ENCODE results near the gene VIT.

VIT gene

GRCh38 chr2:36753706-36754221, 57.3 kb downstream of the VIT start:
- H3K4me2 ChIP-seq (ENCODE audit: low read depth, low read length, poor library complexity, severe bottlenecking), result no peak overlapping the region
- H3K9ac ChIP-seq (ENCODE audit: low read depth, low read length, poor library complexity, severe bottlenecking), result no peak overlapping the region

GRCh38 chr2:36754578-36754977, 58.1 kb downstream of the VIT start:
- no peak for TF ChIP-seq CTCF (conservative IDR thresholded peaks at IDR 0.05; ENCODE audit: low read length)
- no peak for TF ChIP-seq EZH2phosphoT487 (IDR thresholded peaks at IDR 0.05; ENCODE audit: borderline replicate concordance)
- no peaks in the 10 kb centered on the region for H3F3A ChIP-seq (ENCODE audit: low read depth)

More at GRCh38 chr2:36753706-36754221, 57.3 kb downstream of the VIT start:
- peaks cover 10% of the 10 kb centered on the region for H3K27me3 ChIP-seq (ENCODE audit: insufficient read depth, low read length, poor library complexity, severe bottlenecking)
- H3K4me3 ChIP-seq (ENCODE audit: low read length, poor library complexity, severe bottlenecking), result no peak overlapping the region
- H3K4me1 ChIP-seq (ENCODE audit: insufficient read depth, low read length, poor library complexity, severe bottlenecking), result no peaks in the 10 kb centered on the region
- no peaks in the 10 kb centered on the region for H3K9me2 ChIP-seq (replicated peaks; ENCODE audit: low read depth, low read length)
- no peak overlapping the region for H2AFZ ChIP-seq (ENCODE audit: low read length)
- H3K79me2 ChIP-seq (ENCODE audit: insufficient read depth, low read length), result no peaks in the 10 kb centered on the region
- no peaks in the 10 kb centered on the region for H3K9me3 ChIP-seq (ENCODE audit: insufficient read depth, low read depth, low read length)
- H3F3A ChIP-seq (ENCODE audit: low read depth), result no peaks in the 10 kb centered on the region
- TF ChIP-seq EZH2phosphoT487 (IDR thresholded peaks at IDR 0.05; ENCODE audit: borderline replicate concordance) (no peak), CTCF (conservative IDR thresholded peaks at IDR 0.05; ENCODE audit: low read length) (no peak)
- no peaks in the 10 kb centered on the region for H3K36me3 ChIP-seq (ENCODE audit: insufficient read depth, low read length)
- no peaks in the 10 kb centered on the region for H4K20me1 ChIP-seq (ENCODE audit: insufficient read depth, low read length, poor library complexity, severe bottlenecking)

GRCh38 chr2:36756438-36756837, 59.9 kb downstream of the VIT start:
- Histone ChIP-seq H3K9ac (ENCODE audit: low read depth, low read length, poor library complexity, severe bottlenecking) (no peak overlapping the region), H3K4me2 (ENCODE audit: low read depth, low read length, poor library complexity, severe bottlenecking) (no peak overlapping the region), H3K79me2 (ENCODE audit: insufficient read depth, low read length) (no peaks in the 10 kb centered on the region), H3F3A (ENCODE audit: low read depth) (no peaks in the 10 kb centered on the region), H3K4me3 (ENCODE audit: low read length, poor library complexity, severe bottlenecking) (no peak overlapping the region), H3K9me2 (replicated peaks; ENCODE audit: low read depth, low read length) (no peaks in the 10 kb centered on the region), H3K4me1 (ENCODE audit: insufficient read depth, low read length, poor library complexity, severe bottlenecking) (no peaks in the 10 kb centered on the region), H3K27me3 (ENCODE audit: insufficient read depth, low read length, poor library complexity, severe bottlenecking) (no peaks in the 10 kb centered on the region), H2AFZ (ENCODE audit: low read length) (no peak overlapping the region), H3K9me3 (ENCODE audit: insufficient read depth, low read depth, low read length) (no peaks in the 10 kb centered on the region), H4K20me1 (ENCODE audit: insufficient read depth, low read length, poor library complexity, severe bottlenecking) (no peaks in the 10 kb centered on the region), H3K36me3 (ENCODE audit: insufficient read depth, low read length) (no peaks in the 10 kb centered on the region)
- no peak for TF ChIP-seq EZH2phosphoT487 (IDR thresholded peaks at IDR 0.05; ENCODE audit: borderline replicate concordance)
- no peak for TF ChIP-seq CTCF (conservative IDR thresholded peaks at IDR 0.05; ENCODE audit: low read length)

More at GRCh38 chr2:36754578-36754977, 58.1 kb downstream of the VIT start:
- Histone ChIP-seq H3K36me3 (ENCODE audit: insufficient read depth, low read length) (no peaks in the 10 kb centered on the region), H3K4me3 (ENCODE audit: low read length, poor library complexity, severe bottlenecking) (no peak overlapping the region), H3K79me2 (ENCODE audit: insufficient read depth, low read length) (no peaks in the 10 kb centered on the region), H3K4me2 (ENCODE audit: low read depth, low read length, poor library complexity, severe bottlenecking) (no peak overlapping the region), H3K9ac (ENCODE audit: low read depth, low read length, poor library complexity, severe bottlenecking) (no peak overlapping the region), H3K9me2 (replicated peaks; ENCODE audit: low read depth, low read length) (no peaks in the 10 kb centered on the region), H4K20me1 (ENCODE audit: insufficient read depth, low read length, poor library complexity, severe bottlenecking) (no peaks in the 10 kb centered on the region), H3K9me3 (ENCODE audit: insufficient read depth, low read depth, low read length) (no peaks in the 10 kb centered on the region), H2AFZ (ENCODE audit: low read length) (no peak overlapping the region), H3K4me1 (ENCODE audit: insufficient read depth, low read length, poor library complexity, severe bottlenecking) (no peaks in the 10 kb centered on the region), H3K27me3 (ENCODE audit: insufficient read depth, low read length, poor library complexity, severe bottlenecking) (peaks cover 2% of the 10 kb centered on the region)

Data from Loucy (cell line).